ENCODE results near the gene CORO6.
A peak's percentile ranks its signal among the peaks of the same experiment; 100 is the strongest.

CORO6 gene

DNA sequence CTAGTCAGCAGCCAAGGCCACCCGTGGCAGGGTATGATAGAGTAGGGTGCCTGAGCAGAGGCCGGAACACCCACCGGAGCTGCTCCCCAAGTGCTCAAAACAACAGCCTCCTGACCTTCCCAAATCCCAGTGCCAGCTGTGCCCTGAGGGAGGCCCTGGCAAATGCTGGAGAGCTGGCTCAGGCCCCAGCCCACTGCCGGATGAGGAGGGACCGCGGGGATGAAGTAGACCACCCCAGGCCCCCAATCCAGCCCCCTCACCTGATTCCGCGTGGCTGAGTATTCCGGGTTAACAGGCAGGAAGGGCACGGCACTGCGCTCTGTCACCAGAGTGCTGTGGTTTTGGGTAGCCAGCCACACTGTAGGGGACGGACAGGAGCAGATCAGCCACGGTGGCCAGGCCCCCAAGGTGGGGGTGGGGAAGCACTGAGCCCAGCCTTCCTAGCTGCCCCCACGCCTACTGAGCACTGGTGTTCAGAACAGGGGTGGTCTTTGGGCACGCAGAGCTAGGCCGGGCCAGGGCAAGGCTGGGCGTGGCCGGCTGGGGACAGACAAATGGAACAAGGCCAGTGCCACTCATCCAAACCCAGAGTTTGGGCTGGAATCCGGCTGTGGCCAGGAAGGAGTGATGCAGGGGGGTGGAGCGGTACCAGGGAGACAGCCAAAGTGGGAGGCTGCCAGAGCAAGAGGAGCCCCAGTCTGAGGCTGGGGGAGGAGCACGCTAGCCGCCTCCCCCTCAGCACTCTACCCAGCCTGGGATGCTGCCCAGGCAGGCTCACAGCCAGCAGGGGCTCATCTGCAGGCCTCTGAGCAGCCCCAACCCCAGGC, 45.1 kb downstream of the CORO6 start:
- H3K36me3 ChIP-seq (ENCODE audit: control insufficient read depth, insufficient read depth, low read length): peaks cover 56% of the 10 kb centered on the region
- no peak overlapping the region for H3K27ac ChIP-seq (ENCODE audit: insufficient read depth, low read length, poor library complexity, severe bottlenecking)
- no peak overlapping the region for H3K4me3 ChIP-seq (ENCODE audit: insufficient read depth, low read depth, low read length, poor library complexity, severe bottlenecking)
- peaks cover 8% of the 10 kb centered on the region for H3K4me1 ChIP-seq (ENCODE audit: control insufficient read depth, insufficient read depth, low read length, poor library complexity, severe bottlenecking)
- no peaks in the 10 kb centered on the region for H3K9me3 ChIP-seq (ENCODE audit: control insufficient read depth, low read length)
- DNase-seq: no peak
- H3K27me3 ChIP-seq (replicated peaks; ENCODE audit: control insufficient read depth, insufficient read depth, low read length, poor library complexity, severe bottlenecking): no peaks in the 10 kb centered on the region

DNA sequence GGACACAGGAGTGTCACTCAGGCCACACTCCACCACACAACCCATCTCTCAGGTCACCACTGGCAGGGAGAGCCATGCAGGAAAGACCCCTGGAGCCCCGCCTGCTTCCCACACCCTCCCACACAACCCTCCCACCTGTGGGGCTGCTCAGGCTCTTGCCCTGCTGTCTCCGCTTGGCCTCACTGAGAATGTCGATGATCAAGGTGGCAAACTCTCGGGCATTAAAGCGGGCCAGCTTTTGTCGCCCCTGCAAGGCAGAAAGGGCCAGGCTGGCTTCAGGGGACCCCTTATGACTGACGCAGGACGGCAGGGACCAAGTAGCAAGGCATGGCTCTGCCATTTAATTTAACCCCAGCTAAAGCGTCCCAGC, 45.7 kb downstream of the CORO6 start:
- Histone ChIP-seq H3K27me3 (replicated peaks; ENCODE audit: control insufficient read depth, insufficient read depth, low read length, poor library complexity, severe bottlenecking) (no peaks in the 10 kb centered on the region), H3K36me3 (ENCODE audit: control insufficient read depth, insufficient read depth, low read length) (peaks cover 50% of the 10 kb centered on the region), H3K4me3 (ENCODE audit: insufficient read depth, low read depth, low read length, poor library complexity, severe bottlenecking) (no peak overlapping the region), H3K4me1 (ENCODE audit: control insufficient read depth, insufficient read depth, low read length, poor library complexity, severe bottlenecking) (peaks cover 8% of the 10 kb centered on the region), H3K9me3 (ENCODE audit: control insufficient read depth, low read length) (no peaks in the 10 kb centered on the region), H3K27ac (ENCODE audit: insufficient read depth, low read length, poor library complexity, severe bottlenecking) (no peak overlapping the region)
- DNase-seq: no peak

DNA sequence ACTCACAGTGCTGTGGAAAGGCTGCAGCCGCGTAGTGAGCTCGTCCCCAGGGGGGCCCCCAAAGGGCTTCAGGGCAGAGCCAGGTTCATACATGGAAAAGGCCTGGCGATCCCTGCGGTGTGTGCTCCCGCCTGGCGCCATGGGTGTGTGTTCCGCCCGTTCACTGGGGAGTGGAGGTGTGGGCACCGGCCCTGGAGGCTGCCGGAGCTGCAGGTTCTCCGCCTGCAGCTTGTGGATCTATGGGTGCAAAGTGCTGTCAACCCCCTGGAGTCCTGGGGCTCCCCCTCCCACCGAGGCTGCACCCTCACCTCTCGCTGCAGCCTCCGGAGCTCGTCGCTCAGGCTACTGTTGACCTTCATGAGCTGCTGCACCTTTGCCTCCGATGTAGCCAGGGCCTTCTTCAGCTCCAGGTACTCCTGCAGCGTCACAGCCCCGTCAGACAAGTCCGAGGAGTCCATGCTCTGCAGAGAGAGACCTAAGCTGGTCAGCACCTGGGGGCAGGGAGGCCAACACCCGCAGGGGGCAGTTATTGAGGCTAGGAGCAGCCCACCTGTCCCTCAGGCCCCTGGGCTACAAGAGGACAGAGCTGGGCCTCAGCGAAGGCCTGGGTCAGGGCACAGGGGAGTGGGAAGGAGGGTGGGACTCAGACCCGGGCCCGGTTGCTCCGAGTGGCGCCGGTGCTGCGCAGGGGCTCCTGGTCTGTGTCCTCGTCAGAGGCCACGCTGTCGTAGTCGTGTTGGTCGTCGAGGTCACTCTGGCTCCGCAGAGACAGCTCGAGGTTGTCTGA, 46.3 kb downstream of the CORO6 start:
- Histone ChIP-seq H3K4me1 (ENCODE audit: control insufficient read depth, insufficient read depth, low read length, poor library complexity, severe bottlenecking) (peaks cover 8% of the 10 kb centered on the region), H3K9me3 (ENCODE audit: control insufficient read depth, low read length) (no peaks in the 10 kb centered on the region), H3K36me3 (ENCODE audit: control insufficient read depth, insufficient read depth, low read length) (peaks cover 49% of the 10 kb centered on the region)

DNA sequence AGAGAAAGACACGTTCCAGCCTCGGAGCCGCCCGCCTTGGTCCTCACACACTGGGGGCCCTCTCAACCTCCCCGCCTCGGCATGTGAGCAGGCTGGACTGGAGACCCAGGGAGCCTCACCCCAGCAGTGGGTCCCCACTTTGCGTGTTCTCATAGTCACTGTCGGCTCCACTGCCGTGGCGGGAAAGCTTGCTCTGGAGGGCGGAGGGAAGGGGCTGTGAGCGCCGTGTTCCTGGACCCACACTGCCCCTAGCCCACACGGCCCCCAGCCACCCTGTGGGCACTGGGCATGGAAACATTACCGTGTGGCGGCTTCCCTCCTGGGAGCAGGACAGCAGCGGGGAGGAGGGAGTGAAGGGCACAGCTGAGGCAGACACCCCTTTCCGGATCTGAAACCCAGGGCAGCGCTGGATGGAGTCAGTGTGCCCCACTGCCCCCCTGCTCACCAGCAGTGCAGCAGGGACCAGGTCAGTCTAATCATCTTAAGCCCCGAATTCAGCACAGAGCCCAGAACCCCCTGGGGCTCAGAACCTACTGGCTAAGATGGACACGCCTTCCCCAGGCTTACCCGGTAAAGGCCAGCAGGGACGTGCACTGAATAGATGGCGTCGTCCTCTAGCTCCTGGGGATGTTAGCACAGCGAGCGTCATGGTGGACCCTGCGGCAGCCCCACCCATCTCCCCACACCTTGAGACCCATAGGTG, 47.0 kb downstream of the CORO6 start:
- DNase-seq: no peak
- Histone ChIP-seq H3K36me3 (ENCODE audit: control insufficient read depth, insufficient read depth, low read length) (peaks cover 49% of the 10 kb centered on the region), H3K4me1 (ENCODE audit: control insufficient read depth, insufficient read depth, low read length, poor library complexity, severe bottlenecking) (peaks cover 8% of the 10 kb centered on the region)

More for the DNA sequence above, 46.3 kb downstream of the CORO6 start:
- no peak overlapping the region for H3K4me3 ChIP-seq (ENCODE audit: insufficient read depth, low read depth, low read length, poor library complexity, severe bottlenecking)
- no peak overlapping the region for H3K27ac ChIP-seq (ENCODE audit: insufficient read depth, low read length, poor library complexity, severe bottlenecking)
- H3K27me3 ChIP-seq (replicated peaks; ENCODE audit: control insufficient read depth, insufficient read depth, low read length, poor library complexity, severe bottlenecking): no peaks in the 10 kb centered on the region
- no peak for DNase-seq

DNA sequence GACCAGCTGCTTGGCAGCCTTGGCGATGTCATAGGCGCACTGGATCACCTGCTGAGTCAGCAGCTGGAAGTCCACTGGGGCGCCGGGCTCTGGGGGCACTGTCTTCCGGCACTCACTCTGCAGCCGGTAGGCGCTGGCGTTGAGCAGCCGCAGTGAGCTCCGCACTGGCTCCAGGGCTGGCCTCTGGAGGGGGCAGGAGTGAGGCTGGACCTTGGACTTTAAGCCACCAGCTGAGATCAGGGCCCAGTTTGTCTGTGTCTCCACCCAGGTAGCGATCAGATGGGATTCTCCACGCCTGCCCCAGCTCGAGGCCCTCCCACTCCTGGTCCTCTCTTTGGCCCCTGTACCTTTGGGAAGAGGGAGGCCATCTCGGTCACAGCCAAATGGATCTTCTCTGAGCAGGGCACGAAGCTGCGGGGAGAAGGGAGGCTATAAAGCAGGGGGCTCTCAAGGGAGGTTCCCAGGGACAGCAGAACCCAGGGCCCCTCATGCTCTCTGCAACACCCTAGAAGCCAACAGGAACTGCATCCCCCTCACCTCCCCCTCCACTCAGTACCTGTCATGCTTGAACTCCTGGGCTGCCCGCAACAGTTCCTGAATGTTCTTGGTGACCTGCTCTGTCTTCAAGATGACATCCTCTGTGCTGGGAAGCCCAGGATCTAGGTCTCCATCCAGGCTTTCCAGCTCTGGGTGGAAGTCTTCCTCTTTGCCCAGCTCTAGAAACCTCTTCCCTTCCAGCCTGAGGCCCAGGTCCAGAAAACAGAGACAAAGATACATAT, 47.8 kb downstream of the CORO6 start:
- Histone ChIP-seq H3K9me3 (ENCODE audit: control insufficient read depth, low read length) (no peaks in the 10 kb centered on the region), H3K36me3 (ENCODE audit: control insufficient read depth, insufficient read depth, low read length) (peaks cover 49% of the 10 kb centered on the region), H3K27ac (ENCODE audit: insufficient read depth, low read length, poor library complexity, severe bottlenecking) (no peak overlapping the region), H3K27me3 (replicated peaks; ENCODE audit: control insufficient read depth, insufficient read depth, low read length, poor library complexity, severe bottlenecking) (no peaks in the 10 kb centered on the region), H3K4me1 (ENCODE audit: control insufficient read depth, insufficient read depth, low read length, poor library complexity, severe bottlenecking) (peaks cover 3% of the 10 kb centered on the region), H3K4me3 (ENCODE audit: insufficient read depth, low read depth, low read length, poor library complexity, severe bottlenecking) (no peak overlapping the region)
- no peak for DNase-seq

More for the DNA sequence above, 47.0 kb downstream of the CORO6 start:
- no peaks in the 10 kb centered on the region for H3K27me3 ChIP-seq (replicated peaks; ENCODE audit: control insufficient read depth, insufficient read depth, low read length, poor library complexity, severe bottlenecking)
- no peak overlapping the region for H3K4me3 ChIP-seq (ENCODE audit: insufficient read depth, low read depth, low read length, poor library complexity, severe bottlenecking)
- no peak overlapping the region for H3K27ac ChIP-seq (ENCODE audit: insufficient read depth, low read length, poor library complexity, severe bottlenecking)
- no peaks in the 10 kb centered on the region for H3K9me3 ChIP-seq (ENCODE audit: control insufficient read depth, low read length)

DNA sequence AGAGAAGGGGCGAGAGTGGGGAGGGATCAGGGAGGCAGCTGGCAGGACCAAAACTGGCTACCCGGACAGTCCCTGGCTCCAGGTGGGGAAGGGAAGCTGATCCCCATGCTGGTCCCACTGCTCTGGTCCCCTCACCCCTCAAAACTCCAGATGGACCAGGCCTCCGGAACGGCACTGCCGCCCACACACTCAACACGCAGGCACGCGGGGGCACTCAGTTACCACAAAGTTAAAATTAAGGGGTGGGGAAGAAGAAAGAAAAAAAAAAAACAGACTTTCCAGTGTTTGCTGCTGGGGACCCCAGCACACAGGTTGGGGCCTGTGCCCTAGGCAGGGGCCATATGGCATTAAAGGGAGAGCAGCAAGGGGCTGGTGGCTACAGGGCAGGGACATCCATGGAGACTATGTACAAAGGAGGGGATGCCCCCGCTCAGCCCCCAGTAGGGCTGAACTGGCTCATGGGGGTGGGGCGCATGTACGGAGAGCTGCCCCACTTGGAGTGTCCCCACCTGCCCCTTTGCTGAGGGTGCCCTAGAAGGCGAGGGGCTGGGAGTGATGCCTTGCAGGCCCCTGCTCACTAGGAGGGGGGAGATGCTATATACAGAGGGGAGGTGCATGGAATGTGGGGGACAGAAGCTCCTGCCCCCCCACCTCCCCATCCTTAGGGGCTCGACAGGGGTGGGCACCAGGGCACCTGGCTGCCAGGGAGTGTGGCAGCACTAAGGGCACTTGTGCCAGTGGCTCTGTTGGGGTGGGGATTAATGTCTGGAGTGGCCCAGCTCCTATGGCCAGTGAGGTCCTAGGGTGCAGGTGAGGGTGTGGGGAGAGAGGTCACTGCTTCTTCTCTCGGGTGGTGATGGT, 48.6 kb downstream of the CORO6 start:
- Histone ChIP-seq H3K4me1 (ENCODE audit: control insufficient read depth, insufficient read depth, low read length, poor library complexity, severe bottlenecking) (peaks cover 5% of the 10 kb centered on the region), H3K9me3 (ENCODE audit: control insufficient read depth, low read length) (no peaks in the 10 kb centered on the region), H3K27ac (ENCODE audit: insufficient read depth, low read length, poor library complexity, severe bottlenecking) (no peak overlapping the region), H3K4me3 (ENCODE audit: insufficient read depth, low read depth, low read length, poor library complexity, severe bottlenecking) (no peak overlapping the region), H3K27me3 (replicated peaks; ENCODE audit: control insufficient read depth, insufficient read depth, low read length, poor library complexity, severe bottlenecking) (no peaks in the 10 kb centered on the region), H3K36me3 (ENCODE audit: control insufficient read depth, insufficient read depth, low read length) (peaks cover 49% of the 10 kb centered on the region)
- DNase-seq: no peak

DNA sequence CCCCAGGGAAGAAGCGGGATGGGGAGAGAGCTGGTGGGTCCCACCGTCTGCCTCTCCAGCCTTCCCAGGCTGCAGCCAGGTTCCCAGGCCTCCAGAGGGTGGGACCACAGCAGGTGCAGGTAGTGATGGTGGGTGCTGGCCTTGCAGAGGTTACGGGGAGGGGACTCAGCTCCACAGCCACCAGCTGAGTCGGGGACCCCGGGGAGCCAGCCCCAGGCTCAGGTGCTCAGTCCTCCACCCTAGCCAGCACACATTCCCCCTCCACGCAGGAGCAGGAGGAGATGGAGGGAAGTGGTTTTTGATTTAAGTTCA, 49.2 kb downstream of the CORO6 start:
- H3K4me3 ChIP-seq (ENCODE audit: insufficient read depth, low read depth, low read length, poor library complexity, severe bottlenecking): no peak overlapping the region
- H3K36me3 ChIP-seq (ENCODE audit: control insufficient read depth, insufficient read depth, low read length): peaks cover 46% of the 10 kb centered on the region
- peaks cover 10% of the 10 kb centered on the region for H3K4me1 ChIP-seq (ENCODE audit: control insufficient read depth, insufficient read depth, low read length, poor library complexity, severe bottlenecking)
- H3K27me3 ChIP-seq (replicated peaks; ENCODE audit: control insufficient read depth, insufficient read depth, low read length, poor library complexity, severe bottlenecking): no peaks in the 10 kb centered on the region
- no peaks in the 10 kb centered on the region for H3K9me3 ChIP-seq (ENCODE audit: control insufficient read depth, low read length)
- no peak overlapping the region for H3K27ac ChIP-seq (ENCODE audit: insufficient read depth, low read length, poor library complexity, severe bottlenecking)
- DNase-seq: no peak

DNA sequence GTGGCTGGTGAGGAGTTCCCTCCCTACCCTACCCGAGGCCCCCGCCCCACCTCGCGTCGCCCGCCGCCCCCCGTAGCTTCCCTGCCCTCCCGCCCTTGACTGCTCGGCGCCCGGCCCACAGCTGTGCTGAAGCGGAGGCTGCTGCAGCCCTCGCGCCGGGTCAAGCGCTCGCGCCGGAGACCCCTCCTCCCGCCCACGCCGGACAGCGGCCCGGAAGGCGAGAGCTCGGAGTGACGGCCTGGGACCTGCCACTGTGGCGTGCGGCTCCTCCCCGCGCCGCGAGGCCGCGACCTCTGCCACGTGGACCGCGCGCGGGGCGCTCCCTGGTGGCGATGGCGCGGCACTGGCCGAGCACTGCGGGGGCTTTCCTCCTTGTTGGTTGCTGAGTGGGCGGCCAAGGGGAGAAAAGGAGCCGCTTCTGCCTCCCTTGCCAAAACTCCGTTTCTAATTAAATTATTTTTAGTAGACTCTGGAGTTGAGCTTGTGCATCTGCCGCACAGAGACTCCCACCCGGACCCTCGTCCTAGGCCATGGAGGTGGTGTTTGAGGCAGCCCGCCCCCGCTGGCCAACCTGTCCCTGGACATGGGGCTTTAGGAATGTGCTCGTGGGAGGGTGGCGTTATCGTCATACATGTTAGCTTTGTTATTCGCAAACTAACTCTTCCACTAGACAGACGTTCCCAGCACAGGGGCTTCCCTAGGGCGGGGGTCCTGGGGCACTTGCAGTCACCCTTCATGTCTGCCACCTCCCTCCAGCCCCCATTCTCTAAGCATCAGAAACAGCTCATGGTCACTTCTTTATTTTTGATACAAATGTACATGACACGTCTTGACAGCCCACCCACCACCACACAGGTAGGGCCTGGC, 49.8 kb downstream of the CORO6 start:
- peaks cover 41% of the 10 kb centered on the region for H3K36me3 ChIP-seq (ENCODE audit: control insufficient read depth, insufficient read depth, low read length)
- H3K27me3 ChIP-seq (replicated peaks; ENCODE audit: control insufficient read depth, insufficient read depth, low read length, poor library complexity, severe bottlenecking): no peaks in the 10 kb centered on the region
- H3K4me3 ChIP-seq (ENCODE audit: insufficient read depth, low read depth, low read length, poor library complexity, severe bottlenecking): no peak overlapping the region
- no peak overlapping the region for H3K27ac ChIP-seq (ENCODE audit: insufficient read depth, low read length, poor library complexity, severe bottlenecking)
- no peaks in the 10 kb centered on the region for H3K9me3 ChIP-seq (ENCODE audit: control insufficient read depth, low read length)
- DNase-seq: peak in 2 of 3 donors; percentile 18 to 32
- H3K4me1 ChIP-seq (ENCODE audit: control insufficient read depth, insufficient read depth, low read length, poor library complexity, severe bottlenecking): peaks cover 10% of the 10 kb centered on the region
